ENCODE results near the gene LRIT1. TPM values are rescaled to one million over a fixed set of nuclear protein-coding genes. Genes with fewer than 3 reads are reported as not detected.

LRIT1 gene
- total RNA-seq (2014; rRNA removed; shearing (Covaris generic)), result not detected in 2 replicates
- not detected in 2 replicates for polyA plus RNA-seq (2016; fragmentation: Nextera tagmentation; extraction: Ambion mirVana)

- Histone ChIP-seq H3K27me3 (replicated peaks; ENCODE audit: insufficient read depth) (peaks cover 27% of the 10 kb centered on the region; the same call in 1 of the 2 replicates), H3K4me2 (ENCODE audit: unreplicated experiment) (no peak within 1 kb of the TSS), H3K27ac (no peak within 1 kb of the TSS), H3K9ac (no peak within 1 kb of the TSS), H3F3A (ENCODE audit: insufficient read depth) (no peaks in the 10 kb centered on the region), H3K9me3 (ENCODE audit: low read depth) (no peaks in the 10 kb centered on the region), H3K79me2 (ENCODE audit: insufficient read depth) (no peaks in the 10 kb centered on the region), H4K20me1 (ENCODE audit: insufficient read depth) (no peaks in the 10 kb centered on the region), H3K4me3 (no peak within 1 kb of the TSS), H3K4me1 (ENCODE audit: insufficient read depth) (no peaks in the 10 kb centered on the region), H2AFZ (no peak within 1 kb of the TSS), H3K36me3 (ENCODE audit: low read depth) (no peaks in the 10 kb centered on the region), H3K9me2 (ENCODE audit: insufficient read depth) (no peaks in the 10 kb centered on the region)
- no peak for DNase-seq
- in situ Hi-C loops (cut with MboI), result no loop called here
- 48 to 50% methylated on average over 12 to 13 of the region's 13 CpGs for WGBS, 2 experiments (ENCODE audit: low coverage in 1 of 2, low lambda C conversion rate in 2 of 2, missing lambda C conversion rate in 2 of 2)
- no peak for TF ChIP-seq EZH2 (IDR thresholded peaks at IDR 0.05; ENCODE audit: insufficient read depth, poor library complexity, severe bottlenecking)
- TF ChIP-seq EZH2phosphoT487 (IDR thresholded peaks at IDR 0.05; ENCODE audit: insufficient read depth, low read depth), result no peak
Measured at GRCh38 chr10:84241185-84241790, at the start of gene LRIT1. TSS of gene LRIT1 (minus strand) at chr10:84241546. CDS start at chr10:84241439, 107 bp downstream.

- Histone ChIP-seq H3K4me1 (ENCODE audit: insufficient read depth) (no peaks in the 10 kb centered on the region), H3K9me3 (ENCODE audit: low read depth) (no peaks in the 10 kb centered on the region), H3K27me3 (replicated peaks; ENCODE audit: insufficient read depth) (peaks cover 10% of the 10 kb centered on the region), H3K79me2 (ENCODE audit: insufficient read depth) (no peaks in the 10 kb centered on the region), H3K4me2 (ENCODE audit: unreplicated experiment) (no peak overlapping the region), H3K36me3 (ENCODE audit: low read depth) (no peaks in the 10 kb centered on the region), H3K9me2 (ENCODE audit: insufficient read depth) (no peaks in the 10 kb centered on the region), H2AFZ (no peak overlapping the region), H4K20me1 (ENCODE audit: insufficient read depth) (no peaks in the 10 kb centered on the region), H3K9ac (no peak overlapping the region), H3F3A (ENCODE audit: insufficient read depth) (no peaks in the 10 kb centered on the region), H3K4me3 (no peak overlapping the region), H3K27ac (no peak overlapping the region)
- in situ Hi-C loops (cut with MboI), result no loop called here
- 17 to 20% methylated on average over 3 of the region's 3 CpGs for WGBS, 2 experiments (ENCODE audit: low coverage in 1 of 2, low lambda C conversion rate in 2 of 2, missing lambda C conversion rate in 2 of 2)
- no peak for DNase-seq
- TF ChIP-seq EZH2 (IDR thresholded peaks at IDR 0.05; ENCODE audit: insufficient read depth, poor library complexity, severe bottlenecking) (no peak), EZH2phosphoT487 (IDR thresholded peaks at IDR 0.05; ENCODE audit: insufficient read depth, low read depth) (no peak)
Measured at GRCh38 chr10:84290235-84290634, 48.9 kb upstream of the LRIT1 start.

- no peak for DNase-seq
- no peaks in the 10 kb centered on the region for H3K9me2 ChIP-seq (ENCODE audit: insufficient read depth)
- H3K27me3 ChIP-seq (replicated peaks; ENCODE audit: insufficient read depth), result peaks cover 10% of the 10 kb centered on the region
- H3K4me3 ChIP-seq, result no peak overlapping the region
- no peaks in the 10 kb centered on the region for H3K79me2 ChIP-seq (ENCODE audit: insufficient read depth)
- H3K4me2 ChIP-seq (ENCODE audit: unreplicated experiment), result no peak overlapping the region
- H3K9ac ChIP-seq, result no peak overlapping the region
- WGBS, 2 experiments (ENCODE audit: low coverage in 1 of 2, low lambda C conversion rate in 2 of 2, missing lambda C conversion rate in 2 of 2), result 11% methylated on average over 1 of the region's 1 CpG
- in situ Hi-C loops (cut with MboI), result no loop called here
- H3K9me3 ChIP-seq (ENCODE audit: low read depth), result no peaks in the 10 kb centered on the region
- no peaks in the 10 kb centered on the region for H3F3A ChIP-seq (ENCODE audit: insufficient read depth)
- no peaks in the 10 kb centered on the region for H3K36me3 ChIP-seq (ENCODE audit: low read depth)
- H3K27ac ChIP-seq, result no peak overlapping the region
- H4K20me1 ChIP-seq (ENCODE audit: insufficient read depth), result no peaks in the 10 kb centered on the region
- no peak overlapping the region for H2AFZ ChIP-seq
- no peaks in the 10 kb centered on the region for H3K4me1 ChIP-seq (ENCODE audit: insufficient read depth)
- TF ChIP-seq EZH2 (IDR thresholded peaks at IDR 0.05; ENCODE audit: insufficient read depth, poor library complexity, severe bottlenecking), result no peak
- no peak for TF ChIP-seq EZH2phosphoT487 (IDR thresholded peaks at IDR 0.05; ENCODE audit: insufficient read depth, low read depth)
Measured at GRCh38 chr10:84289521-84290200, 48.3 kb upstream of the LRIT1 start.

- WGBS, 2 experiments (ENCODE audit: low coverage in 1 of 2, low lambda C conversion rate in 2 of 2, missing lambda C conversion rate in 2 of 2), result 52 to 79% methylated on average over 1 of the region's 1 CpG
- no peaks in the 10 kb centered on the region for H3F3A ChIP-seq (ENCODE audit: insufficient read depth)
- in situ Hi-C loops (cut with MboI), result no loop called here
- peaks cover 10% of the 10 kb centered on the region for H3K27me3 ChIP-seq (replicated peaks; ENCODE audit: insufficient read depth)
- no peaks in the 10 kb centered on the region for H3K4me1 ChIP-seq (ENCODE audit: insufficient read depth)
- no peak overlapping the region for H3K4me3 ChIP-seq
- no peaks in the 10 kb centered on the region for H3K9me2 ChIP-seq (ENCODE audit: insufficient read depth)
- no peak for DNase-seq
- H3K4me2 ChIP-seq (ENCODE audit: unreplicated experiment), result no peak overlapping the region
- no peaks in the 10 kb centered on the region for H3K79me2 ChIP-seq (ENCODE audit: insufficient read depth)
- H3K36me3 ChIP-seq (ENCODE audit: low read depth), result no peaks in the 10 kb centered on the region
- H3K9me3 ChIP-seq (ENCODE audit: low read depth), result no peaks in the 10 kb centered on the region
- H3K27ac ChIP-seq, result no peak overlapping the region
- no peak overlapping the region for H3K9ac ChIP-seq
- no peaks in the 10 kb centered on the region for H4K20me1 ChIP-seq (ENCODE audit: insufficient read depth)
- TF ChIP-seq EZH2phosphoT487 (IDR thresholded peaks at IDR 0.05; ENCODE audit: insufficient read depth, low read depth) (no peak), EZH2 (IDR thresholded peaks at IDR 0.05; ENCODE audit: insufficient read depth, poor library complexity, severe bottlenecking) (no peak)
- no peak overlapping the region for H2AFZ ChIP-seq
Measured at GRCh38 chr10:84288151-84288550, 46.8 kb upstream of the LRIT1 start.

All from GM23248 (cell line).